HG02870 (cell line): Measurements from ENCODE around the gene KDM4B.
"Not testable (repeated sequence)": the region's sequence is repeated elsewhere in the genome, so short reads cannot be mapped to it uniquely, and the experiment has no call there.

Experiments used
- ATAC-seq: cut with Tn5 transposase; IDR thresholded peaks from one replicate; pipeline ENCODE4 v1.9.1; 2021; ENCODE audit warnings: mild to moderate bottlenecking, moderate library complexity; ENCODE audit not compliant: unreplicated experiment

The KDM4B gene

GRCh38 chr19:4967738-4968461 is 1.0 kb upstream of the KDM4B start:
- no peak for ATAC-seq

- ATAC-seq: no peak
Measured at GRCh38 chr19:4969292-4969771, 419 bp downstream of the KDM4B start.

GRCh38 chr19:4969772-4970531 is 1.0 kb downstream of the KDM4B start:
- ATAC-seq: no peak

- no peak for ATAC-seq
Measured at GRCh38 chr19:4970558-4971423, 1.9 kb downstream of the KDM4B start.

- no peak for ATAC-seq
Measured at GRCh38 chr19:4971424-4971793, 2.5 kb downstream of the KDM4B start.

- ATAC-seq: no peak
Measured at GRCh38 chr19:4971816-4972495, 3.0 kb downstream of the KDM4B start.

- no peak for ATAC-seq
Measured at GRCh38 chr19:4972509-4973230, 3.8 kb downstream of the KDM4B start.

- ATAC-seq: no peak
Measured at GRCh38 chr19:4974880-4975469, 6.1 kb downstream of the KDM4B start.

GRCh38 chr19:4975601-4976000 is 6.7 kb downstream of the KDM4B start:
- ATAC-seq: not testable (repeated sequence)

GRCh38 chr19:4976401-4977298 is 7.7 kb downstream of the KDM4B start:
- no peak for ATAC-seq

GRCh38 chr19:4977299-4978174 is 8.6 kb downstream of the KDM4B start:
- ATAC-seq: no peak

GRCh38 chr19:4979211-4979807 is 10.4 kb downstream of the KDM4B start:
- ATAC-seq: no peak

- no peak for ATAC-seq
Measured at GRCh38 chr19:4980067-4980466, 11.2 kb downstream of the KDM4B start.

GRCh38 chr19:4980838-4981680 is 12.1 kb downstream of the KDM4B start:
- ATAC-seq: no peak

GRCh38 chr19:4981681-4981958 is 12.7 kb downstream of the KDM4B start:
- ATAC-seq: no peak

GRCh38 chr19:4983346-4984105 is 14.6 kb downstream of the KDM4B start:
- ATAC-seq: no peak
